Aorta (tissue), 5 donors: ENCODE results near the gene CTIF. TPM values are rescaled to one million over a fixed set of nuclear protein-coding genes. Genes with fewer than 3 reads are reported as not detected.
A peak's percentile ranks its signal among the peaks of the same experiment; 100 is the strongest.
"Not testable (repeated sequence)": the region's sequence is repeated elsewhere in the genome, so short reads cannot be mapped to it uniquely, and the experiment has no call there.

ENCODE experiments used
- ATAC-seq: fragments of 200-7000 bp; cut with Tn5 transposase; one replicate; pipeline ENCODE4 v1.9.1; 2022; ENCODE audit warnings: moderate library complexity; ENCODE audit not compliant: low FRiP score
- DNase-seq, 2 donors: peaks; one replicate each; pipeline ENCODE4 v3.0.0-alpha.2; 2020
- H3K27ac ChIP-seq, 2 donors: one replicate each; pipeline ENCODE4 v1.5.1; 2013; ENCODE audit warnings: low read length in 2 of 2, mild to moderate bottlenecking in 2 of 2, moderate library complexity in 2 of 2, control low read depth in 1 of 2, inconsistent platforms in 1 of 2, low read depth in 1 of 2
- H3K27me3 ChIP-seq, 2 donors: one replicate each; pipeline ENCODE4 v1.6.1; 2013; ENCODE audit warnings: control low read depth in 1 of 2, low read length in 1 of 2, mild to moderate bottlenecking in 1 of 2, moderate library complexity in 1 of 2; ENCODE audit not compliant: insufficient read depth in 2 of 2, control insufficient read depth in 1 of 2
- H3K36me3 ChIP-seq, 2 donors: one replicate each; pipeline ENCODE4 v1.6.1; 2013; ENCODE audit warnings: control low read depth in 1 of 2, low read length in 1 of 2, mild to moderate bottlenecking in 1 of 2; ENCODE audit not compliant: insufficient read depth in 2 of 2, control insufficient read depth in 1 of 2
- H3K4me1 ChIP-seq, 2 donors: one replicate each; pipeline ENCODE4 v1.6.1; 2013; ENCODE audit warnings: low read length in 2 of 2, control low read depth in 1 of 2, mild to moderate bottlenecking in 1 of 2, moderate library complexity in 1 of 2; ENCODE audit not compliant: insufficient read depth in 2 of 2, control insufficient read depth in 1 of 2
- H3K4me3 ChIP-seq, 2 donors: one replicate each; pipeline ENCODE4 v1.5.1; 2013; ENCODE audit warnings: low read length in 2 of 2, control low read depth in 1 of 2, mild to moderate bottlenecking in 1 of 2
- H3K9me3 ChIP-seq: one replicate; pipeline ENCODE4 v1.6.1; 2013; ENCODE audit warnings: mild to moderate bottlenecking, low read length; ENCODE audit not compliant: control insufficient read depth
- WGBS, 2 donors: extraction: QIAGEN DNeasy Blood & Tissue Kit; methylation state at CpG; one replicate each; pipeline ENCODE4 v1.1.7; 2013; 5-methylcytosine and 5-hydroxymethylcytosine counted together
- intact Hi-C, 2 donors: fragments of 100-400 bp; cut with DNase I; formaldehyde crosslinking; loops; one replicate each; pipeline versions ENCODE4 v1.14.2 to v1.15.0; 2022
- polyA plus RNA-seq, 2 donors: library from polyadenylated mRNA; stranded (reverse); fragments of 200-250 nt; gene quantifications; one replicate each; pipeline ENCODE4 v1.2.3, GENCODE V29; 2013
- total RNA-seq, 2 donors: library from RNA; stranded (reverse); fragmentation: NEBNext Ultra II Directional; extraction: Animal tissue kit (Norgen Biotek cat#: 25700); gene quantifications; one replicate each; pipeline ENCODE4 v1.2.1, GENCODE V29; 2021
- donor health status: healthy with polysubstance abuse.
- donor health status: Bipolar disorder and iron deficiency.
- donor health status: DM: no; HTN: no; CAD: no.
- donor health status: DM: no; HTN: no; CAD: no.
- donor health status: DM: yes; HTN: yes; CAD: no.

CTIF gene
- total and polyA plus RNA-seq, 4 donors: 14.4 to 113 (median 93.4) TPM

- Histone ChIP-seq H3K4me1 (no peaks in the 10 kb centered on the region), H3K27me3 (no peaks in the 10 kb centered on the region), H3K9me3 (no peaks in the 10 kb centered on the region), H3K36me3 (no peaks in the 10 kb centered on the region), H3K27ac (no peak overlapping the region), H3K4me3 (no peak overlapping the region)
- WGBS, 2 donors: 93 to 94% methylated on average over 5 of the region's 5 CpGs
- intact Hi-C loops: no loop called here
- ATAC-seq: no peak
- DNase-seq: no peak
Observed at GRCh38 chr18:48644029-48644428, 105.2 kb downstream of the CTIF start.

- Histone ChIP-seq H3K4me1 (no peaks in the 10 kb centered on the region), H3K4me3 (no peak overlapping the region), H3K27ac (no peak overlapping the region), H3K27me3 (no peaks in the 10 kb centered on the region), H3K36me3 (no peaks in the 10 kb centered on the region), H3K9me3 (no peaks in the 10 kb centered on the region)
- no peak for ATAC-seq
- DNase-seq: no peak
- intact Hi-C loops: no loop called here
- 88% methylated on average over 10 of the region's 10 CpGs for WGBS, 2 donors
Observed at GRCh38 chr18:48645427-48646002, 106.7 kb downstream of the CTIF start.

- Histone ChIP-seq H3K4me1 (no peaks in the 10 kb centered on the region), H3K27ac (no peak overlapping the region), H3K9me3 (no peaks in the 10 kb centered on the region), H3K27me3 (no peaks in the 10 kb centered on the region), H3K36me3 (no peaks in the 10 kb centered on the region), H3K4me3 (no peak overlapping the region)
- intact Hi-C loops: no loop called here
- ATAC-seq (no peak), DNase-seq (no peak)
- 56 to 72% methylated on average over 2 of the region's 2 CpGs for WGBS, 2 donors
Observed at GRCh38 chr18:48646976-48647375, 108.1 kb downstream of the CTIF start.

GRCh38 chr18:48649231-48649630 lies 110.4 kb downstream of the CTIF start:
- no peak overlapping the region for H3K27ac ChIP-seq
- H3K4me3 ChIP-seq: no peak overlapping the region
- WGBS, 2 donors: 78 to 83% methylated on average over 7 of the region's 7 CpGs
- ATAC-seq (no peak), DNase-seq (no peak)
- no peaks in the 10 kb centered on the region for H3K27me3 ChIP-seq
- intact Hi-C loops: no loop called here
- H3K36me3 ChIP-seq: no peaks in the 10 kb centered on the region
- H3K4me1 ChIP-seq: no peaks in the 10 kb centered on the region
- H3K9me3 ChIP-seq: no peaks in the 10 kb centered on the region

- H3K9me3 ChIP-seq, H3K4me3 ChIP-seq, H3K27me3 ChIP-seq, H3K4me1 ChIP-seq, H3K36me3 ChIP-seq, H3K27ac ChIP-seq, ATAC-seq, DNase-seq, intact Hi-C loops: not testable (repeated sequence)
- WGBS, 2 donors: 87 to 93% methylated on average over 4 of the region's 4 CpGs
Observed at GRCh38 chr18:48654591-48654990, 115.8 kb downstream of the CTIF start.

- no peak overlapping the region for H3K4me3 ChIP-seq
- no peaks in the 10 kb centered on the region for H3K36me3 ChIP-seq
- ATAC-seq (no peak), DNase-seq (no peak)
- no peaks in the 10 kb centered on the region for H3K9me3 ChIP-seq
- H3K27ac ChIP-seq: no peak overlapping the region
- no peaks in the 10 kb centered on the region for H3K27me3 ChIP-seq
- peaks cover 0 to 2% of the 10 kb centered on the region in 2 donors for H3K4me1 ChIP-seq
- WGBS, 2 donors: 87 to 93% methylated on average over 2 of the region's 2 CpGs
- intact Hi-C loops: no loop called here
Observed at GRCh38 chr18:48655508-48655907, 116.7 kb downstream of the CTIF start.

- no peaks in the 10 kb centered on the region for H3K36me3 ChIP-seq
- H3K27me3 ChIP-seq: no peaks in the 10 kb centered on the region
- no peak overlapping the region for H3K4me3 ChIP-seq
- no peaks in the 10 kb centered on the region for H3K9me3 ChIP-seq
- H3K4me1 ChIP-seq: peaks cover 0 to 2% of the 10 kb centered on the region in 2 donors
- DNase-seq: no peak
- intact Hi-C loops: no loop called here
- peak overlapping the region in 1 of 2 donors; percentile 14 for H3K27ac ChIP-seq
- WGBS, 2 donors: 83 to 84% methylated on average over 2 of the region's 2 CpGs
- no peak for ATAC-seq
Observed at GRCh38 chr18:48656176-48656575, 117.3 kb downstream of the CTIF start.

- no peaks in the 10 kb centered on the region for H3K36me3 ChIP-seq
- H3K27me3 ChIP-seq: no peaks in the 10 kb centered on the region
- H3K4me1 ChIP-seq: peaks cover 0 to 2% of the 10 kb centered on the region in 2 donors
- H3K27ac ChIP-seq: no peak overlapping the region
- H3K9me3 ChIP-seq: no peaks in the 10 kb centered on the region
- DNase-seq (no peak), ATAC-seq (no peak)
- no peak overlapping the region for H3K4me3 ChIP-seq
- whole genome bisulfite sequencing, 2 donors: 79 to 84% methylated on average over 3 of the region's 3 CpGs
- intact Hi-C loops: no loop called here
Observed at GRCh38 chr18:48656582-48656981, 117.8 kb downstream of the CTIF start.

GRCh38 chr18:48657447-48658120 lies 118.8 kb downstream of the CTIF start:
- no peak overlapping the region for H3K4me3 ChIP-seq
- peaks cover 0 to 2% of the 10 kb centered on the region in 2 donors for H3K4me1 ChIP-seq
- no peaks in the 10 kb centered on the region for H3K36me3 ChIP-seq
- H3K27me3 ChIP-seq: no peaks in the 10 kb centered on the region
- intact Hi-C loops: no loop called here
- ATAC-seq (no peak), DNase-seq (no peak)
- H3K9me3 ChIP-seq: no peaks in the 10 kb centered on the region
- 77 to 80% methylated on average over 9 of the region's 9 CpGs for WGBS, 2 donors
- no peak overlapping the region for H3K27ac ChIP-seq
